ENCODE data around the gene DMKN.

The DMKN gene

GRCh38 chr19:35543280-35544109, 30.0 kb upstream of the DMKN start:
- DNase-seq: no peak
- H3K36me3 Mint-ChIP-seq (ENCODE audit: low read depth): peaks cover 69% of the 10 kb centered on the region
- peak overlapping the region; percentile 98 for H3K27ac Mint-ChIP-seq
- peaks cover 42% of the 10 kb centered on the region for H3K4me1 Mint-ChIP-seq (ENCODE audit: low read depth)
- no peaks in the 10 kb centered on the region for H3K27me3 Mint-ChIP-seq
- H3K9me3 Mint-ChIP-seq: no peaks in the 10 kb centered on the region
- H3K4me3 Mint-ChIP-seq: peak overlapping the region; percentile 97

- Mint-ChIP-seq H3K4me1 (ENCODE audit: low read depth) (peaks cover 32% of the 10 kb centered on the region), H3K27me3 (no peaks in the 10 kb centered on the region), H3K9me3 (no peaks in the 10 kb centered on the region), H3K36me3 (ENCODE audit: low read depth) (peaks cover 56% of the 10 kb centered on the region), H3K27ac (no peak overlapping the region), H3K4me3 (no peak overlapping the region)
- DNase-seq: no peak
These were observed 28.8 kb upstream of the DMKN start for GRCh38 chr19:35542209-35542608.

GRCh38 chr19:35540356-35540927, 27.0 kb upstream of the DMKN start:
- no peak for DNase-seq
- H3K27ac Mint-ChIP-seq: no peak overlapping the region
- no peaks in the 10 kb centered on the region for H3K27me3 Mint-ChIP-seq
- H3K4me1 Mint-ChIP-seq (ENCODE audit: low read depth): peaks cover 19% of the 10 kb centered on the region
- no peak overlapping the region for H3K4me3 Mint-ChIP-seq
- H3K36me3 Mint-ChIP-seq (ENCODE audit: low read depth): peaks cover 41% of the 10 kb centered on the region
- H3K9me3 Mint-ChIP-seq: no peaks in the 10 kb centered on the region

GRCh38 chr19:35539850-35540249, 26.4 kb upstream of the DMKN start:
- H3K36me3 Mint-ChIP-seq (ENCODE audit: low read depth): peaks cover 40% of the 10 kb centered on the region
- no peak overlapping the region for H3K27ac Mint-ChIP-seq
- no peak overlapping the region for H3K4me3 Mint-ChIP-seq
- peaks cover 2% of the 10 kb centered on the region for H3K27me3 Mint-ChIP-seq
- no peak for DNase-seq
- H3K9me3 Mint-ChIP-seq: no peaks in the 10 kb centered on the region
- H3K4me1 Mint-ChIP-seq (ENCODE audit: low read depth): peaks cover 18% of the 10 kb centered on the region

DNA sequence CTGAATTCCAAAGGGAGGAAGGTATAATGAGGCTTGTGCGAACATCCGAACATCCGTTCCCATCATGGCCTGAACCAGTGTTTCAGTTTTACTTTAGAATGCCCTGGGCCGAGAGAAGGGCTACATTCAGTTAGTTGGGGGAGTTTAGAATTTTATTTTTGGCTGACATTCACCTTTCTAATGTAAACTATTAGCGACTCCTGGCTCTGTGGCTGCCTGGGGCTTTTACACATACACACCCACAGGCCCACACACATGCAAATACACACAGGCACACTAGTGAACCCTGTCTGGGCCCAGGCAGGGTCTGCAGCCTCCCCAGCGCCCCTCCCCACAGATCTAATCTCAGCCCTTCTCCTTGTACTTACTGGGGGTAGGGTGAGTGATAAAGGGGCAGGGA, 25.9 kb upstream of the DMKN start:
- no peaks in the 10 kb centered on the region for H3K9me3 Mint-ChIP-seq
- peaks cover 35% of the 10 kb centered on the region for H3K36me3 Mint-ChIP-seq (ENCODE audit: low read depth)
- no peak overlapping the region for H3K4me3 Mint-ChIP-seq
- H3K27ac Mint-ChIP-seq: no peak overlapping the region
- H3K4me1 Mint-ChIP-seq (ENCODE audit: low read depth): peaks cover 13% of the 10 kb centered on the region
- no peak for DNase-seq
- H3K27me3 Mint-ChIP-seq: peaks cover 8% of the 10 kb centered on the region

DNA sequence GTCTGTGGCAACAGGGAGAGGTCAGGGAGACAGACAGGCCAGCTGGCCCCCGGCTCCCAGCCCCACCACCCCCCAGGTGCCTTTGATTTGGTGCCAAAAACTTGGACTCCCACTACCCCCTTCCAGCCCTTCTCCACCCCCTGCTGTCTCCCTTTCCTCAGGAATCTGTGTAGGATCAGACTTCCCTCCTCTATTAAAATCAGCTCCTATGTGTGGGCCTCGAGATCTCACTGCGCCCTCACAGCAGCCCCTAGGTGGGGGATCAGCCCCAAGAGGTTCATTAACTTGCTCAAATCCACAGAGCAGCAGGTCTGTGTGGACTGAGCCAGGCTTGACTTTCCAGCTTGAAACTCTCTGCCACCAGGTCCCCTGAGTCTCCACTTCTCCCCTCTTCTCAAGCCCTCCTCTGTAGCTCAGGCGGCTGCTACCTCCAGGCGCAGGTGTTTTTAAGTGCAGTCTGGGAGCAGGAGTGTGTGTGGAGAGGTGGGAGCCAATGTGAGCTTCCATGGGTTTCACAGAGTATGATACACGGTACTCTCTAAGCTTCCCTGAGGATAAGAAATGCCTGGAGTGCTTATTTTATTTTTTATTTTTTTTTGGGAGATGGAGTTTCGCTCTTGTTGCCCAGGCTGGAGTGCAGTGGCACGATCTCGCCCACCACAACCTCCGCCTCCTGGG, 21.5 kb upstream of the DMKN start:
- Mint-ChIP-seq H3K27me3 (peaks cover 41% of the 10 kb centered on the region), H3K36me3 (ENCODE audit: low read depth) (peaks cover under 1% of the 10 kb centered on the region), H3K4me3 (no peak overlapping the region), H3K27ac (no peak overlapping the region), H3K4me1 (ENCODE audit: low read depth) (peaks cover 8% of the 10 kb centered on the region), H3K9me3 (no peaks in the 10 kb centered on the region)
- no peak for DNase-seq

GRCh38 chr19:35533822-35534392, 20.5 kb upstream of the DMKN start:
- peak; percentile 55 for DNase-seq
- Mint-ChIP-seq H3K36me3 (ENCODE audit: low read depth) (no peaks in the 10 kb centered on the region), H3K27me3 (peaks cover 48% of the 10 kb centered on the region), H3K27ac (peak overlapping the region; percentile 50), H3K4me3 (peak overlapping the region; percentile 55), H3K9me3 (no peaks in the 10 kb centered on the region), H3K4me1 (ENCODE audit: low read depth) (peaks cover 8% of the 10 kb centered on the region)

GRCh38 chr19:35533201-35533821, 19.9 kb upstream of the DMKN start, which contains the start of gene GAPDHS:
TSS of gene GAPDHS (plus strand) at chr19:35533456. CDS start at chr19:35533528, 72 bp downstream.
- Mint-ChIP-seq H3K36me3 (ENCODE audit: low read depth) (no peaks in the 10 kb centered on the region), H3K4me3 (peak within 1 kb of the TSS; percentile 55), H3K9me3 (no peaks in the 10 kb centered on the region), H3K27me3 (peaks cover 54% of the 10 kb centered on the region), H3K4me1 (ENCODE audit: low read depth) (peaks cover 8% of the 10 kb centered on the region), H3K27ac (peak within 1 kb of the TSS; percentile 50)
- DNase-seq: no peak

DNA sequence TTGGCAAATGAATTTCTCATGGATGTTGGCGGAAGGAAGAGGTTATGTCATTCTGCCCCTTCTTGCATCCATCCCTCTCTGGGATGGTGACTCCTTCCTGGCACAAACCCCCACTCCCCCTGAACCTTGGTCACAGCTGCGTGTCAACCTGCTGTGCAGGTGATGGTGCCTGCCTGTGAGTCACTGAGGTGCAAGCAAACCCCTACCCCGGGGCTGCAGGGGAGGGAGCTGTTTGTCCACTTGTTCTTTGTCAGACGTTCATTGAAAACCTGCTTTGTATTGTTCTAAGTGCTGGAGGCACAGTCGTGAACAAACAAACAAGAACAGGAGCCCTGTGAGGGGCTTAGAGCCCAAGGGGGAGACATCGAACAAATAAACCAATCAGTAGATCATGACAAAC, 17.8 kb upstream of the DMKN start:
- no peaks in the 10 kb centered on the region for H3K9me3 Mint-ChIP-seq

GRCh38 chr19:35529241-35530218, 16.1 kb upstream of the DMKN start:
- no peak for DNase-seq
- H3K27ac Mint-ChIP-seq: no peak overlapping the region
- H3K27me3 Mint-ChIP-seq: peaks cover 63% of the 10 kb centered on the region
- H3K4me1 Mint-ChIP-seq (ENCODE audit: low read depth): peaks cover 8% of the 10 kb centered on the region
- no peak overlapping the region for H3K4me3 Mint-ChIP-seq
- no peaks in the 10 kb centered on the region for H3K9me3 Mint-ChIP-seq
- H3K36me3 Mint-ChIP-seq (ENCODE audit: low read depth): no peaks in the 10 kb centered on the region

More for the DNA sequence above, 17.8 kb upstream of the DMKN start:
- Mint-ChIP-seq H3K4me1 (ENCODE audit: low read depth) (peaks cover 8% of the 10 kb centered on the region), H3K27ac (no peak overlapping the region), H3K4me3 (no peak overlapping the region), H3K36me3 (ENCODE audit: low read depth) (no peaks in the 10 kb centered on the region), H3K27me3 (peaks cover 68% of the 10 kb centered on the region)
- no peak for DNase-seq

- H3K27me3 Mint-ChIP-seq: peaks cover 54% of the 10 kb centered on the region
- DNase-seq: no peak
- no peak within 1 kb of the TSS for H3K27ac Mint-ChIP-seq
- peaks cover 1% of the 10 kb centered on the region for H3K4me1 Mint-ChIP-seq (ENCODE audit: low read depth)
- H3K36me3 Mint-ChIP-seq (ENCODE audit: low read depth): no peaks in the 10 kb centered on the region
- H3K9me3 Mint-ChIP-seq: no peaks in the 10 kb centered on the region
- H3K4me3 Mint-ChIP-seq: no peak within 1 kb of the TSS
These were observed 15.0 kb upstream of the DMKN start, which contains the start of gene SBSN for GRCh38 chr19:35528218-35529038. TSS of gene SBSN (minus strand) at chr19:35528311. CDS start at chr19:35528281, 30 bp downstream.

GRCh38 chr19:35525873-35526272, 12.4 kb upstream of the DMKN start:
- H3K4me1 Mint-ChIP-seq (ENCODE audit: low read depth): no peaks in the 10 kb centered on the region

More at GRCh38 chr19:35525873-35526272, 12.4 kb upstream of the DMKN start:
- Mint-ChIP-seq H3K36me3 (ENCODE audit: low read depth) (no peaks in the 10 kb centered on the region), H3K4me3 (no peak overlapping the region), H3K27me3 (peaks cover 34% of the 10 kb centered on the region), H3K9me3 (no peaks in the 10 kb centered on the region), H3K27ac (no peak overlapping the region)
- no peak for DNase-seq

Measured in activated T-cell treated with anti-CD3 and anti-CD28 coated beads, Interleukin-2, amount 50 U/mL, for 24 hours (primary cell).